H1 (cell line): ENCODE measurements around the gene POFUT2. TPM values are rescaled to one million over a fixed set of nuclear protein-coding genes. Genes with fewer than 3 reads are reported as not detected.

Source experiments
- CTCF ChIP-seq, 3 experiments: IDR thresholded peaks; 1 replicate in 2 of 3; 2 replicates in 1 of 3; pipeline versions ENCODE4 v1.5.1 to v1.6.1; 2011; ENCODE audit warnings: low read length in 3 of 3, mild to moderate bottlenecking in 3 of 3, inconsistent platforms in 2 of 3, low read depth in 1 of 3, moderate library complexity in 1 of 3; ENCODE audit not compliant: insufficient read depth in 1 of 3; ENCODE audit errors: control extremely low read depth in 1 of 3
- FOSL1 ChIP-seq: IDR thresholded peaks from 2 replicates; pipeline ENCODE4 v1.6.1; 2011; ENCODE audit warnings: mild to moderate bottlenecking, low read depth, low read length, moderate library complexity; ENCODE audit not compliant: insufficient read depth
- HDAC6 ChIP-seq: IDR thresholded peaks from one replicate; pipeline ENCODE4 v1.7.1; 2012; ENCODE audit warnings: low read depth, mild to moderate bottlenecking, inconsistent platforms, low read length, moderate library complexity
- polyA plus RNA-seq, 7 experiments: library from polyadenylated mRNA; depleted of rRNA in 3 of 7; stranded (reverse) in 5 of 7; unstranded in 2 of 7; fragments of >200 nt in 5 of 7; fragments of 200-250 nt in 2 of 7; gene quantifications; 1 replicate in 5 of 7; 2 replicates in 1 of 7; 4 replicates in 1 of 7; pipeline versions ENCODE4 v1.2.1 to v1.2.3, GENCODE V29; 2011 to 2013; ENCODE audit warnings: missing spikeins in 2 of 7, mixed read lengths in 2 of 7
- total RNA-seq: library from RNA; stranded (reverse); fragmentation: NEBNext Ultra II Directional; extraction: Animal tissue kit (Norgen Biotek cat#: 25700); gene quantifications from 2 replicates; pipeline ENCODE4 v1.2.1, GENCODE V29; 2021

POFUT2 gene
- total and polyA plus RNA-seq, 2 of the 8 experiments (the other 6 are each of a cell fraction or from before 2014, with no cell fraction given), result 13.7 to 32.1 TPM

DNA sequence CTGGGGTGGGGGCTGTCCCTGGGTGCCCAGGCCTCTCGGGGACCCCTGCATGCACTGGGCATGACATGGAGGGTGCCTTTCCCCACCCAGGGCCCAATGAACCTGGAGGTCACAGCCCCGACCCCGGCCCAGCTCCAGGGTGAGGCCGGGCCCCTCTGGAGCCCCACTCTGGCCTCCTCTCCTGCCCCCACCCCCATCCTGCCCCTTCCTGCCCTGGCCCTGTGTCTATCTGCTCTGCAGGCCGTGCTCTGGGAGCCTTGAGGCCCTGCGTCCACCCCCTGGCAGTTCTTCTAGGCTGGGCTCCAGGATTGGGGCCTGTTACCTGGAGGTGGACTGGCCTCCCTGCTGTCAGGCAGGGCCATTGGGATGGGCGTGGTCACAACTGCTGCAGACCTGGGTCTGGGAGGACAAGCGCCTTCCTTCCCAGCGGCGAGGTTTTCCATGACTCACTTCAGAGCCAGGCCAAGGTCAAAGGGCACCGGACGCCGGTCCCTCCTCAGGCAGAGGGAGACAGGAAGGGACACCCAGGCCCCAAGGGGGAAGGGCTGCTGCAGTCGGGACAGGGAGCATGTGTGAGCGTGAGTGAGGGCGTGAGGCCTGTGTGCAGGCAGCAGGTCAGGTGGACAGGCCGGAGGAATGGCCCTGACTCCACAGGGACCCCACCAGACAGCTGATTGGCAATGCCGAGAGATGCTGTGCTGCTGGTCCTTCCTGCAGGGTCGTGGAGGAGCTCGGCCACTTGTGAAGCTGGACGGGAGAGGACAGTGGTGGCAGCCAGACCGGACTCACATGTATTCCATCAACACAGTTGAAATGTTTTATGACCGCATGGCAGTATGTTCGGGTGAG, 31.1 kb upstream of the POFUT2 start (continued):
- no peak for TF ChIP-seq CTCF (IDR thresholded peaks at IDR 0.05; ENCODE audit: control extremely low read depth in 1 of 3, insufficient read depth in 1 of 3, low read depth in 1 of 3, low read length in 3 of 3)
- TF ChIP-seq FOSL1, result no peak
- TF ChIP-seq HDAC6, result no peak
